ENCODE data around the gene IRF2BP1.
"Not testable (repeated sequence)": the region's sequence is repeated elsewhere in the genome, so short reads cannot be mapped to it uniquely, and the experiment has no call there.

IRF2BP1 gene

DNA sequence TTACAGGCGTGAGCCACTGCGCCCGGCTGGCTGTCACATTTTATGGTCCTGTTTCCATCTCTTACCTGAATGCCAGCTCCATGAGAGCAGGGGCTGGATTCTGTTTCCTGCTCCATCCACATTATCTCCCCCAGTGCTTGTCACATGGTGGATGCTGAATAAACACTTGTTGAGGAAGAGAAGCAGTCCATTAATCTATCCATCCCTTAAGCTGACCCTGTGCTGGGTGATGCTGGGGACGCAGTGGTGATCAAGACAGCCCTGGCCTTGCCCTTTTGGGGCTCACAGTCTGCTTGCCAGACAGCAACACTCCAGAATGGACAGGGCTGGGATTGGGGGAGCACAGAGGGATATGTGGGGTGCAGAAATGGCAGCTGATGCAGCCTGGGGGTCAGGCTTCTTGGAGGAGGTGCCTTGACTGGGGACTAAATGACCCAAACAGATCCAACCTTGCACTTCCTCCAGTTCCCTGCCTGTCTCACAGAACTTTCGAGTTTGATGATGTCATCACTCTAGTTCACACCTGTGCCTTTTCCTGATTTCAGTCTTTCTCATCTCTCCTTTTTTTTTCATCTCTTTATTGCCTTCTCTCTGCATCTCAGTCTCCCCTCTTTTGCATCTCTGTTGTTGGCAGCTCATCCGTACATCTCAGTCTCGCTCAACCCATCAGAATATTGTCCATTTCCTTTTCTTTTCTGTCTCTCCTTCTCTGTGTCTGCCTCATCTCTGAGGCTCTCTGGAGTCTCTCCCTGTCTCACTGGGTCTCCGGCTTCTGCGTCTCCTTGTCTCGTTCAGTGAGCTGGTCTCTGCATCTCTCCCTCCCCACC is 4.6 kb downstream of the IRF2BP1 start:
- DNase-seq = no peak

GRCh38 chr19:45879971-45880370 is 6.0 kb downstream of the IRF2BP1 start:
- no peak for DNase-seq

DNA sequence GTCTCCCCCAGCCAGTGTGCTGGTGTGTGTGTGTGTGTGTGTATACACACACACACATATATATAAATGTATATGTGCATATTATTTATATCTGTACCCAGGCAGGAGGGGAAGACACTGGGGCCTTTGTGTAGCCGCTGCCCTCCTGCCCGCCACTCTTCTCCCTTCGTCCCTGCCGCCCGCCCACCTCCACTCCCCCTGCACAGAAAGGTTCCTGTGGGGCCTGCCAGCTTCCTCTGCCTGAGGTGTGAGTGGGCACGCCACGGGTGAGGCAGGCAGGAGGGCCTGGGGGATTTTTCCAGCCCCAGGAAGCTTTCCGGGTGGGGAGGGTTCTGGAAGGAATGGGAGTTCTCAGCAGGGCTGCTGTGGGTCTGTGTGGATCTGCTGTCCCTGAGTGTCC is 6.9 kb downstream of the IRF2BP1 start:
- DNase-seq = no peak

- DNase-seq = no peak
Observed at GRCh38 chr19:45878043-45878794, 7.7 kb downstream of the IRF2BP1 start.

- DNase-seq = no peak
Observed at GRCh38 chr19:45876411-45877197, 9.3 kb downstream of the IRF2BP1 start.

DNA sequence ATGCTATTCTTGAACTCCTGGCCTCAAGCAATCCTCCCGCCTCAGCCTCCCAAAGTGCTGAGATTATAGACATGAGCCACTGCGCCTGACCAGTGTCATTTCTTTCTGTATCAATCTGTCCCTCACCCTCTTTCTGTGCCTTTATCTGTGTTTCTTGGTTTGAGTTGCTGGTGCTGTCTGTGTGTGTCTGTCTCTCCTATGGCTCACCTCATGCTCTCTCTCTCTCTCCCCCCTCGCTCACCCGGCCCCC is 9.9 kb downstream of the IRF2BP1 start:
- DNase-seq = no peak

- no peak for DNase-seq
Observed at GRCh38 chr19:45874620-45874966, 11.3 kb downstream of the IRF2BP1 start.

- no peak for DNase-seq
Observed at GRCh38 chr19:45873219-45873772, 12.6 kb downstream of the IRF2BP1 start.

- DNase-seq = no peak
Observed at GRCh38 chr19:45872095-45872919, 13.6 kb downstream of the IRF2BP1 start.

GRCh38 chr19:45870798-45871197 is 15.1 kb downstream of the IRF2BP1 start:
- no peak for DNase-seq

DNA sequence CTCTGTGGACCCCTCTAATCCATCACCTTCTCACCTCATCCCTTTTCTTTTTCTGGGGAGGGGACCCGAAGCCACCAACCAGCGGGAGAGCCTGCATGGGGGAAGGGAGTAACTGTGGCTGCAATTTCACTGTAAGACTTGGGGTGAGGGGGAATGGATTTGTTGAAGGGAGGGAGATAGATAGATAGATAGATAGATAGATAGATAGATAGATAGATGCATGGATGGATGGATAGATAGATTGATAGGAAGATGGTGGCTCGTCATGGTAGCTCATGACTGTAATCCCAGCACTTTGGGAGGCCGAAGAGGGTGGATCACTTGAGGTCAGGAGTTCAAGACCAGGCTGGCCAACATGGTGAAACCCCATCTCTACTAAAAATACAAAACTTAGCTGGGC is 18.7 kb downstream of the IRF2BP1 start:
- not testable (repeated sequence) for DNase-seq

GRCh38 chr19:45866400-45867176 is 19.4 kb downstream of the IRF2BP1 start:
- DNase-seq = no peak

GRCh38 chr19:45865269-45865948 is 20.5 kb downstream of the IRF2BP1 start:
- DNase-seq = no peak

DNA sequence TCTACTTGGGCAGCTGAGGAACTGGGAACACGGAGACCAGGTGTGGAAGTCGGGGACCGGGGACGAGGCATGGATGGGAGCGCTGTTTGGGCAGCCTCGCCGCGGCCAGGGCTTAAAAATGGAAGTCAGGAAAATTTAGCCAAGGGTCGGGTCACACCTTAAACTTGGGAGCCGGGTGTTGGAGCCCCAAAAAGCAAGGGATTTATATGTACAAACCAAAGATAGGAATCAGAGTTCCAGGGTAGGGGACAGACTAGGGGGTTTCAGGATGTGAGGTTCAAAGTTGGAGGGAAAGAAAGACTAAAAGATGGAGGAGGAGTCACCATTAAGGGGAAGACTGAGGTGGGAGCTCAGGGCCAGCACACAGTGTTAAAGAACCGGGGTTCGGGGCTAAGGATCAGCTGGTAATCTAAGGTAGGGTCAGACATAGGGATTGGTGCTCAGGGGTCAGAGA is 21.3 kb downstream of the IRF2BP1 start:
- DNase-seq = no peak

DNA sequence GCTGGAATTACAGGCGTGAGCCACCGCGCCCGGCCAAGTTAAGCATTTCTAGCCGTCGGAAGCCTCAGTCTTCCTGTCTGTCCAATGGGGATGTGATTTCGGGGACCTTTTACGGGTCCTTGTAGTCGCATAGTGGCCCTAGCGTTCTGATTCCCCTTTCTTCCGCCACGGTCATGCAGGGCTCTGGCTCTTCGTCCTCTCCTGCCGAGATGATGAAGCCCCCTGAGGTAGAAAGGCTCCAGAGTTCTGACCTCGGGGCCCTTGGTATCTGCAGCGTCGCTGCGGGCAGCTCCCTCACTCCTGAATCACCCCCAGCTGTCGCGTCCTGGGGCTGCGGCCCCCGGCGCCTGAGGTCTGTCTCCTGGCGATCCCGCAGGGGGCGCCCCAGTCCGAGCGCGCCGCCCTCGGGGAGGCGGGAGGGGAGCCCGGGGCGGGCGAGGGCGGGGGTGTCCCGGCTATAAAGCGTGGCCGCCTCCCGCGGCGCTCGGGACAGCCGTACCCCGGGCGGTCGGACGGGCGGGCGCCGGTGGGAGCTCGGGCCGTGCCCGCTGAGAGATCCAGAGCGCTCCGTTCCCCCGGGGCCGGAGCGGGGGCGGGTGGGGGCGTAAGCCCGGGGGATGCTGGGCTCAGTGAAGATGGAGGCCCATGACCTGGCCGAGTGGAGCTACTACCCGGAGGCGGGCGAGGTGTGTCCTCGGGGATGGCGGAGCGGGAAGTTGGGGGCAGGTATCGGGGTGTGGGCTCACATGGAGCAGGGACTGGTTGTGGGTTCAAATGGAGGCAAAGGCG is 21.9 kb downstream of the IRF2BP1 start, which contains the start of gene FOXA3:
TSS of gene FOXA3 (plus strand) at position 487 of the 789 bp plus-strand sequence. CDS start at position 618, 131 bp downstream.
- no peak for DNase-seq

GRCh38 chr19:45863335-45863839 is 22.6 kb downstream of the IRF2BP1 start:
- DNase-seq = no peak

DNA sequence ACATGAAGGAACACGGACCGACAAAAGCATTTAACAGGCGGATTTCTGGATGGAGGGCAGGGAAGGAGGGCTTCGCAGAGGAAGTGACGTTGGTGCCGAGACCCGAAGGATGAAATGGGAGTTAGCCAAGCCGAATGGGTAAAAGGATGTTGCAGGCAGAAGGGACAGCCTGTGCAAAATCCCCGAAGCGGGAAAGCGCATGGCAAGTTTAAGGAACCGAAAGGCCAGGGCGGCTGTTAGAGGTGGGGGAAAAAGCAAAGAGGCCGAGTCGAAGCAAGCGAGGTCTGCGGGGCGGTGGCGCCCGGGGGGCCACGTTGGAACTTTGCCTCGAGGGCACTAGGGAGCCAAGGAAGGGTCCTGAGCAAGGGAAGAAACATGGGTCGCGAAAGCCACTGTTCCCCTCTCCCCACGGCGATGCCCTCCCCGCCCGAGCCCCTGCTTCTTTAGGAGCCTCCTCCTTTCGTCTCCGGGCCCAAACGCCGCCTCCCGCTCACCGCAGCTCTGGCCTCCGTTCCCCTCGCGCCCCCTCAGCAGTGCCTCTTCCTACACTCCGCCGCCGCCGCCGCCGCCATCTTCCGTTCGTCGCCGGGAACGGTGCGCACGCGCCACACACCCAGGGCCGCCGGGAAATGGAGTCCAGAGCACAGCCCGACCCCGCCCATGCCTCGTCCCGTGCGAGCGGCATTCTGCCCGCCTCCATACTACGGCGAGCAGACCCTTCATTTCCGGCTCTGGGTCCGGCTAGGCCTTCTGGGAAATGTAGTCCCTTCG is 23.2 kb downstream of the IRF2BP1 start, which contains the start of gene SYMPK:
TSS of gene SYMPK (minus strand) at position 584 of the 771 bp plus-strand sequence. CDS start 8,652 bp downstream, outside the sequence.
- peak; percentile 92 for DNase-seq

- DNase-seq = no peak
Observed at GRCh38 chr19:45862271-45862563, 23.7 kb downstream of the IRF2BP1 start.
